GM12874 (cell line): ENCODE measurements around the gene NAALADL1.

ENCODE experiments used
- TF ChIP-seq, protein P1 (sequence below): IDR thresholded peaks from 2 replicates; pipeline ENCODE4 v1.5.1; 2011; ENCODE audit warnings: low read depth, mild to moderate bottlenecking, control low read depth, low read length, moderate library complexity; ENCODE audit not compliant: insufficient read depth

NAALADL1 gene

DNA sequence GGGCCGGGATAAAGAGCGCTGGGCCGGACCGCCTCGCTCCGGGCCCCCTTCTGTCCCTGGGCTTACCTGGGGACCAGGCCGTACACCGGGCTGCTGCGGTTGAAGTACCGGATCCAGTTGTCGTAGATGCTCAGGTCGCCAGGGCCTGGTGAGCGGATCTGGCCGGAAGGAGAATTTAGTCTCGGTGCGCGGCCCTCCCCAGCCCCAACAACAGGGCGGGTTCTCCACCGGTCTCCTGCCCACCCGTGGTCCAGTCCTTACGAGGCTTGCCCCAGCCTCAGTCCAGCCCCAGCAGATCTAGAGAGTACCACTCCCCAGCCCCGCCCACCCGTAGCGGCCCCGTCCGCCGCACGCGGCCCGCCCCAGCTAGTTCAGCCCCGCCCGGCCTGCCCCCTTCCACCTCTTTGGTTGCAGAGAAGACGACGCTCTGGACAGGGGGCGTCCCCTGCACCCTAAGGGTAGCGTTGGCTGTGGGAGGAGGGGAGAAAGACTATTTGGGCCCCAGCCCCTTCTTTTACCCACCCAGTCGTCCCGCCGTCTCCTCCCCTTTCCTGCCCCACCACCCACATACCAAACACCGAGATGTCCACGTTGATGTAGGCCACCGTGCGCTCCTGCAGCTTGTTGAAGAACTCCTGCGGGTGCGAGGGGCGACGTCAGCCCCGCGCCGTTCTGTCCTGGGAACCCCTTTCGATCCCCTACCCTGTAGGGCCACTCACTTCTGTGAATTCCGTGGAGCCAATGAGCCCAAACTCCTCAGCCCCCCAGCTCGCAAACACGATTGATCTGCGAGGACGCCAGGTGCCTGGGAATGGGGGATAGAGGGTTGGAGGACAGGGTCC lies 10.6 kb downstream of the NAALADL1 start:
- TF ChIP-seq, protein P1, sequence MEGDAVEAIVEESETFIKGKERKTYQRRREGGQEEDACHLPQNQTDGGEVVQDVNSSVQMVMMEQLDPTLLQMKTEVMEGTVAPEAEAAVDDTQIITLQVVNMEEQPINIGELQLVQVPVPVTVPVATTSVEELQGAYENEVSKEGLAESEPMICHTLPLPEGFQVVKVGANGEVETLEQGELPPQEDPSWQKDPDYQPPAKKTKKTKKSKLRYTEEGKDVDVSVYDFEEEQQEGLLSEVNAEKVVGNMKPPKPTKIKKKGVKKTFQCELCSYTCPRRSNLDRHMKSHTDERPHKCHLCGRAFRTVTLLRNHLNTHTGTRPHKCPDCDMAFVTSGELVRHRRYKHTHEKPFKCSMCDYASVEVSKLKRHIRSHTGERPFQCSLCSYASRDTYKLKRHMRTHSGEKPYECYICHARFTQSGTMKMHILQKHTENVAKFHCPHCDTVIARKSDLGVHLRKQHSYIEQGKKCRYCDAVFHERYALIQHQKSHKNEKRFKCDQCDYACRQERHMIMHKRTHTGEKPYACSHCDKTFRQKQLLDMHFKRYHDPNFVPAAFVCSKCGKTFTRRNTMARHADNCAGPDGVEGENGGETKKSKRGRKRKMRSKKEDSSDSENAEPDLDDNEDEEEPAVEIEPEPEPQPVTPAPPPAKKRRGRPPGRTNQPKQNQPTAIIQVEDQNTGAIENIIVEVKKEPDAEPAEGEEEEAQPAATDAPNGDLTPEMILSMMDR: no peak

DNA sequence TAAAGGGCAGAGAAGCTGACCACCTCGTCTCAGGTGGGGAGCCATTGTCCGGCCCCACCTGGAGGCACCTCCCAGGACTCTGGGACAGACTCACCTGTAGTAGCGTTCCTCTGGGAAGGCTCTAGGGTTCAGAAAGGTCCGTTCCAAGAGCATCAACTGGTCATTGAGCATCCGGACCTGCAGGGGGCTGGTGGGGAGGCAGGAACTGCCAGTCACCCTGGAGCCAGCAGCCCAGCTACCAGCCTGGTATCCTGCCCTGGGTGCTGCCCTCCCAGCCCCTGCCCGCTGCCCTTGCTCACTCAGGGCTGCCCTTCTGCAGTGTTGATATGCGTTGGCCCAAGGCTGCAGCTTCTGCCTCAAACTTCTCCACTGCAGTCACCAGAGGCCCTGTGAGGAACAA lies 12.6 kb downstream of the NAALADL1 start:
- TF ChIP-seq, protein P1: no peak

DNA sequence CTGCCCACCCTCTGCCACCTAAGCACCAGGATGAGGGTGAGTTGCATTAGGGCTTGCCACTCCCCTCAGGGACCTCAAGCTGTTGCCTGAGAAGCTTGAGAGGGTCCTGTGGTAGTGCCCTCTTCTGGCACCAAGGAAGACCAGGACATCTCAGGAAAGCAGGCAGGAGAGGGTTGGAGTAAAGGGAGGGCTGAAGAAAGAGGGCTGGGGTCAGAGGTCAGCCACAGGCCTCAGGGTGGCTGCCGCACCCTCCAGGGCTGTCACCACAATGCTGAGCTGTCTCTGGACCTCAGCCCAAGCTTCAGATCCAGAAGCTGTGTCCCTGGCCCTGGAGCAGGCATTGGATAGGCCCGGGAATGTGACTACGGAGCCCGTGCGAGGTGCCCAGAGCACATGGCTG lies 13.3 kb downstream of the NAALADL1 start:
- TF ChIP-seq, protein P1: no peak

DNA sequence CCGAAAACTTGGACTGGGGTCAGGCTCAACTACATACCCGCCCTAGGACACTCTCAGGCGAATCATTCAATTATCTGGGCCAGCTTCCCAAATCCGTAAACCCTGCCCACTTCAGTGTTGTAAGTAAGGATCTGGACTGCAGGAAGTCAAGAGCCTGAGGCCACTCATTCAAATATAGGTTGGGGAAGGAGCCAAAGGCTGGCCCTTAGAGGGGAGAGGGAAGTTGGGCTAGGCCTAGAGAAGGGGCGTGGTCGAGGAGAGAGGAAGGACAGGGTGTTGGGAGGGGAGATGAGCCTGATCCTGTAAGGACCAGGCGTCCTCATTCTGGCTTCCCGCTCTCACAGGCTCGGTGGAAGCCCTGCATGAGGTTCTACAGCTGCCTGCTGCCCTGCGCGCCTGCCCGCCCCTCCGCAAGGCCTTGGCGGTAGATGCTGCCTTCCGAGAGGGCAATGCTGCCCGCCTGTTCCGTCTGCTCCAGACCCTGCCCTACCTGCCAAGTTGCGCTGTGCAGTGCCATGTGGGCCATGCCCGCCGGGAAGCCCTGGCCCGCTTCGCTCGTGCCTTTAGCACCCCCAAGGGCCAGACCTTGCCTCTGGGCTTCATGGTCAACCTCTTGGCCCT lies 14.4 kb downstream of the NAALADL1 start:
- TF ChIP-seq, protein P1: no peak

DNA sequence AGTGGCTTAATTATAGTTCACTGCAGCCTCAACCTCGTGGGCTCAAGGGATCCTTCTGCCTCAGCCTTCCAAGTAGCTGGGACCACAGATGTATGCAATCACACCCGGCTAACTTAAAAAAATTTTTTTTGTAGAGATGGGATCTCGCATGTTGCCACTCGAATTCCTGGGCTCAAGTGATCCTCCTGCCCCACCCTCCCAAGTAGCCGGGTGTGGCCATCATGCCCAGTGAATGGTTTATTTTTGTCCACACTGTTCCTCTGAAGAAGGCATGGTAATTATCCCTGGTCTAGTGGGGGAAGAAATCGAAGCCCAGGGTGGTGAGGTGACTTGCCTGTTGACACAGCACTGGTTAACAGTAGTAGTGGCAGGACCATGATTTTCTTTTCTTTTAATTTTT lies 15.5 kb downstream of the NAALADL1 start:
- TF ChIP-seq, protein P1: no peak

DNA sequence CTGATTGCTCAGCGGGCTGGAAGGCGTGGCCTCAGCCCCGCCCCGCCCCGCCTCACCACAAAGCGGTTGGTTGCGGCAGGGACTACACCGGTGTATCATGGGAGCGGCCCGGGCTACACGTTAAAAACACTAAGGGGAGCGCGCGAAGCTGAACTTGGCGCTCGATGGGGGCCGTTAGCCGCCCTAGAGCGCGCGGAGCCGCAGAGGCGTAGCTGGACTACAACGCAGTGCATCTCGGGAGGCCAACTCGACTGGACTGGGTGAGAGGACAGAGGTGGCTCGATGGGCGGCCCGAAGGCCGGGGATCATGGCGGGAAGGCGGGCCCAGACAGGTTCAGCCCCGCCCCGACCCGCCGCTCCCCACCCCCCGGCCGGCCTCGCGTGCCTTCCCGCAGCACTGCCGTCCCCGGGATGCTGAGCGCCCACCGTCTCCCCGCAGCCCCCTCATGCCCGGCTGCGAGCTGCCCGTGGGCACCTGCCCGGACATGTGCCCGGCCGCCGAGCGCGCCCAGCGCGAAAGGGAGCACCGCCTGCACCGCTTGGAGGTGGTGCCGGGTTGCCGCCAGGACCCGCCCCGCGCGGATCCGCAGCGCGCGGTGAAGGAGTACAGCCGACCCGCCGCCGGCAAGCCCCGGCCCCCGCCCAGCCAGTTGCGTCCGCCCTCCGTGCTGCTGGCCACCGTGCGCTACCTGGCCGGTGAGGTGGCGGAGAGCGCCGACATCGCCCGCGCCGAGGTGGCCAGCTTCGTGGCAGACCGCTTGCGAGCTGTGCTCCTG lies 17.3 kb downstream of the NAALADL1 start, which contains the start of gene SAC3D1:
Gene SAC3D1 (plus strand): TSS at position 364 of the 776 bp plus-strand sequence. CDS start 83 bp downstream, at position 447.
- TF ChIP-seq, protein P1: no peak

DNA sequence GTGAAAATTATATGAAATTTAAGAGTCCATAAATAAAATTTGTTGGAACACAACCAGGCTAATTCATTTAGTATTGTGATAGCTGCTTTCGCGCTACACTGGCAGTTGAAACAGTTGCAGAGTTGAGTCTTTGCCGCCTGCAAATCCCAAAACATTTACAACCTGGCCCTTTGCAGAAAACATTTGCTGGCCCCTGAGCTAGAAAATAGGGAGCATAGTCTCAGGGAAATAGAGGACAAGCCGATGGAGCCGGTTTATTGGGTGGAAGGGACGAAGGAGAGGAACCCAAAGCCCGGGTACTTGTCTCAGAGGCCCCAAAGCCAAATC lies 17.9 kb downstream of the NAALADL1 start:
- TF ChIP-seq, protein P1: no peak
